ENCODE results near the gene SLC7A5. TPM values are rescaled to one million over a fixed set of nuclear protein-coding genes. Genes with fewer than 3 reads are reported as not detected.
"Not testable (repeated sequence)": the region's sequence is repeated elsewhere in the genome, so short reads cannot be mapped to it uniquely, and the experiment has no call there.

SLC7A5 gene
- total RNA-seq, 2 experiments from 2014 or later = 114 to 220 TPM

DNA sequence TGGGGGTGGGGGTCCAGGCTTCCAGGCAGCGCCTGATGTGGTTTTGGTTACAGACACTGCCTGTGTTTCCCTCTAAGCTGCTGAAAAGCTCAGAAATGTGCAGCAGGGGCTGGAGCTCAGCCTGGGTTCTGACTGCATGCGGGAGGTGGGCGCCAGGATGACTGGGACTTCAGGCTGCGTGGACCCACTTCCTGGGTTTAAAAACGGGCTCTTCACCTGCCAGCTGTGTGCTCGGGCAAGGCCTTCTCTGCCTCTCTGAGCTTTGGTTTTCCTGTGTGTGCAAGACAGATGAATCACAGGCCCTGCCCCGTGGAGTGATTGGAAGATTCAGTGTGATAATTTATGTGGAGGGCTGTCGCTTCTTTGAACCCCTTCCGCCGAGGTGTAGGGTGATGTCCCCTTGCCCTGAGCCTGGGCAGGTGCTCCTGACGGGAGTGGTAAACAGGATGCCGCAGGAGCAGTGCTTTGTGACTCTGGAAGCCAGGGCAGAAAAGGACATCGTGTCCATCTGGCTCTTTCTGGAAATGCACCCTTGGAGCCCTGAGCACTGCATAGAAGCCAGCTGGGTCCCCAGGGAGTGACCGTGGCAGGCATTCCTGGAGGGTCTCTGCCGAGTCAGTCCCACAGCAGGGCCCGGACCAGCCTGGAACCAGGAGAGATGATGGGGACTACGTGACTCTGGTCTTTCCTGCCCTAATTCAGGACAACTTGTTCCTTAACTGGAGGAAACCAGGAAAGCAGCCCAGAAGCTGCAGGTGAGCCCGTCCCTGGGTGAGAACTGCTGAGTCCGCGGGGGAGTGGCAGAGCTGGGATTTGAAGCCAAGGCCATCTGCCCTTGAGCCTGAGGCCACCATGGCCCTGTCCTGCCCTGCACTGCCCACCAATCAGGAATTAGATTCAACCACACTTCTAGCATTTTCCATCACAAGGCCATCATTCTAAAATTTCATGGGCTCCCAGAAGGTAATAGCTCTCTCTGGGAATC lies 28.5 kb upstream of the SLC7A5 start:
- no peaks in the 10 kb centered on the region for H3K27me3 Mint-ChIP-seq
- H3K9me3 Mint-ChIP-seq (ENCODE audit: low read depth) = no peaks in the 10 kb centered on the region
- CTCF ChIA-PET = interaction anchor here (0.5 to 7.3 kb wide), 12 partner anchors 10 to 1888 kb away, joined by 3 to 74 read pairs (median 3); no protein-coding TSS in a partner anchor
- peaks cover 53% of the 10 kb centered on the region for H3K4me1 Mint-ChIP-seq
- ATAC-seq = peak; percentile 61
- H3K36me3 Mint-ChIP-seq = no peaks in the 10 kb centered on the region
- H3K4me3 Mint-ChIP-seq = peak overlapping the region; percentile 45
- DNase-seq = peak; percentile 88
- peak overlapping the region; percentile 98 for H3K27ac Mint-ChIP-seq

- CTCF ChIA-PET = interaction anchor here (0.7 to 7.3 kb wide), 11 partner anchors 11 to 128 kb away, joined by 3 to 74 read pairs (median 8); no protein-coding TSS in a partner anchor
- not testable (repeated sequence) for H3K27me3 Mint-ChIP-seq; H3K9me3 Mint-ChIP-seq (ENCODE audit: low read depth); DNase-seq; ATAC-seq; H3K36me3 Mint-ChIP-seq
- peak overlapping the region; percentile 98 for H3K27ac Mint-ChIP-seq
- H3K4me3 Mint-ChIP-seq = peak overlapping the region; percentile 45
- H3K4me1 Mint-ChIP-seq = peaks cover 48% of the 10 kb centered on the region
These were observed 27.7 kb upstream of the SLC7A5 start for GRCh38 chr16:87896924-87897520.

DNA sequence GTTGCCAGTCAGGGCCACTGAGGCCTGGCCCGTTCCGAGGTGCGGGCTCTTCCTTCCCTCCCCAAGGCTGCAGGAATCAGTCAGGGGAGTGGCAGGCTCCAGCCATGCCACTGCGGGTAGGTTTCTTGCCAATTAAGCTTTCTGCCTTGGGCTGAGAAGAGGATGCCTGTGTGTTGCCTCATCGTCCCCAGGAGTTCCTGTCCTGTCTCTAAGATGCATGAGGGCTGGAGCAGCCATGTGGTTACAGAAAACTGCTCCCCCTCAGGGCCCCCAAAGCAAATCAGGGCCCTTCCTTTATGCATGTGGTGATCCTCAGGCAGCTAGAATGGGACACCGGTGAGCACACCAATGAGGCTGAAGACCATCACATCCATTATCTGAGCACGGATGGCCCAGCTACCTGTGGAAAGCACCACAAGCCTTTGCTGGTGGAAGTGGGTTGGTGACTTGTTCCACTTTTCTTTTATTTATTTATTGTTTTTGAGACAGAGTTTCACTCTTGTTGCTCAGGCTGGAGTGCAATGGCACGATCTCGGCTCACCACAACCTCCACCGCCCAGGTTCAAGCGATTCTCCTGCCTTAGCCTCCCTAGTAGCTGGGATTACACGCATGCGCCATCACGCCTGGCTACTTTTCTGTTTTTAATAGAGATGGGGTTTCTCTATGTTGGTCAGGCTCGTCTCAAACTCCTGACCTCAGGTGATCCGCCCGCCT lies 27.0 kb upstream of the SLC7A5 start:
- peaks cover 48% of the 10 kb centered on the region for H3K4me1 Mint-ChIP-seq
- not testable (repeated sequence) for H3K27me3 Mint-ChIP-seq; H3K36me3 Mint-ChIP-seq; H3K9me3 Mint-ChIP-seq (ENCODE audit: low read depth)
- peak; percentile 74 for DNase-seq
- CTCF ChIA-PET = interaction anchor here (0.8 to 7.3 kb wide), 15 partner anchors 9 to 116 kb away, joined by 3 to 74 read pairs (median 8); partner anchors contain the start of genes BANP and SLC7A5
- H3K4me3 Mint-ChIP-seq = peak overlapping the region; percentile 40
- ATAC-seq = peak; percentile 21
- H3K27ac Mint-ChIP-seq = peak overlapping the region; percentile 98

- H3K4me1 Mint-ChIP-seq = peaks cover 48% of the 10 kb centered on the region
- H3K36me3 Mint-ChIP-seq = no peaks in the 10 kb centered on the region
- peak; percentile 88 for ATAC-seq
- CTCF ChIA-PET = interaction anchor here (0.6 to 7.3 kb wide), 15 partner anchors 9 to 119 kb away, joined by 3 to 74 read pairs (median 5); partner anchors contain the start of genes BANP and SLC7A5
- H3K27ac Mint-ChIP-seq = peak overlapping the region; percentile 98
- H3K27me3 Mint-ChIP-seq = no peaks in the 10 kb centered on the region
- peak; percentile 98 for DNase-seq
- H3K4me3 Mint-ChIP-seq = peak overlapping the region; percentile 40
- no peaks in the 10 kb centered on the region for H3K9me3 Mint-ChIP-seq (ENCODE audit: low read depth)
These were observed 26.4 kb upstream of the SLC7A5 start for GRCh38 chr16:87895641-87896141.

- not testable (repeated sequence) for H3K4me3 Mint-ChIP-seq; ATAC-seq; H3K9me3 Mint-ChIP-seq (ENCODE audit: low read depth); H3K27ac Mint-ChIP-seq; DNase-seq; H3K27me3 Mint-ChIP-seq; H3K36me3 Mint-ChIP-seq
- CTCF ChIA-PET = interaction anchor here (1.0 to 5.5 kb wide), 3 partner anchors 18 to 125 kb away, joined by 3 to 44 read pairs (median 9); no protein-coding TSS in a partner anchor
- H3K4me1 Mint-ChIP-seq = peaks cover 52% of the 10 kb centered on the region
These were observed 24.7 kb upstream of the SLC7A5 start for GRCh38 chr16:87894005-87894404.

- ATAC-seq (no peak), DNase-seq (no peak)
- Mint-ChIP-seq H3K4me3 (no peak overlapping the region), H3K27ac (no peak overlapping the region), H3K4me1 (peaks cover 35% of the 10 kb centered on the region), H3K36me3 (no peaks in the 10 kb centered on the region), H3K9me3 (ENCODE audit: low read depth) (no peaks in the 10 kb centered on the region), H3K27me3 (no peaks in the 10 kb centered on the region)
- CTCF ChIA-PET = interaction anchor here (2.9 kb wide), 1 partner anchor 113 kb away, joined by 9 read pairs; no protein-coding TSS in a partner anchor
These were observed 22.5 kb upstream of the SLC7A5 start for GRCh38 chr16:87891764-87892163.

DNA sequence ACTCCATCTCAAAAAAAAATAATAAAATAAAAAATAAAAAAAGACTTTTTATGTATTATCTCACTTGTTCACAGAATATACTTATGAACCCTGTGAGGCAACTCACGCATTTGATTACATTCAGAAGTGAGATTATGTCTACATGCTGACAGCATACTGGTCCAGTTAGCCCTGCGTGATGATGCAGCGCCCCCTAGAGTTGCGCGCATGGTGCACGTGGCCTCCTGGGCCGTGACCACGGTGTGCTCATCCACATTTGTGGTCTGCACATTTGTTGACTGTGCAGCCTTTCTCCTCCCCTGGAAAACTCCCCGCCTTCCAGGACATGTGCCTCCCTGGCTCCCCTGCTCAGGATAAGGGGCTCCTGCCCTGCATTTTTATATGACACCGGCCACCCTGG lies 20.5 kb upstream of the SLC7A5 start:
- H3K27ac Mint-ChIP-seq; H3K36me3 Mint-ChIP-seq; H3K9me3 Mint-ChIP-seq (ENCODE audit: low read depth); H3K27me3 Mint-ChIP-seq; H3K4me3 Mint-ChIP-seq: not testable (repeated sequence)
- H3K4me1 Mint-ChIP-seq = peaks cover 17% of the 10 kb centered on the region
- DNase-seq (peak; percentile 64), ATAC-seq (peak; percentile 63)
- CTCF ChIA-PET = interaction anchor here (0.7 to 1.8 kb wide), 5 partner anchors 12 to 110 kb away, joined by 3 to 7 read pairs (median 4); no protein-coding TSS in a partner anchor

DNA sequence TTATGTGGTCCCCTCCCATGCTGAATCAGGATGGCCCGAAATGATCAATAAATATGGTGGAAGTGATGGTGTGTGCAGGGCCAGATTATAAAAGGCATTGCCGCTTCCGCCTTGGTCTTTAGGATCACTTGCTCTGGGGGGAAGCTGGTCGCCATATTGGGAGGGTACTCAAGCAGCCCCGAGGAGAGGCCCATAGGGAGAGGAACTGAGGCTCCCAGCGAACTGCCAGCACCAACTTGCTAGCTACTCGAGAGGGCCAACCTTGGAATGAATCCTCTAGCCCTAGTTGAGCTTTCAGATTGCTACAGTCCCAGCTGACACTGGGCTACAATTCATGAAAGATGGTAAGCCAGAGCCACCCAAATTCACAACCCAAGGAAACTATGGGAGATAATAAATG lies 19.0 kb upstream of the SLC7A5 start:
- H3K4me3 Mint-ChIP-seq; ATAC-seq; H3K4me1 Mint-ChIP-seq; H3K27ac Mint-ChIP-seq; H3K27me3 Mint-ChIP-seq; H3K9me3 Mint-ChIP-seq (ENCODE audit: low read depth); H3K36me3 Mint-ChIP-seq; DNase-seq: not testable (repeated sequence)
- CTCF ChIA-PET = interaction anchor here (1.4 to 1.8 kb wide), 3 partner anchors 10 to 109 kb away, joined by 4 to 7 read pairs (median 4); no protein-coding TSS in a partner anchor

DNA sequence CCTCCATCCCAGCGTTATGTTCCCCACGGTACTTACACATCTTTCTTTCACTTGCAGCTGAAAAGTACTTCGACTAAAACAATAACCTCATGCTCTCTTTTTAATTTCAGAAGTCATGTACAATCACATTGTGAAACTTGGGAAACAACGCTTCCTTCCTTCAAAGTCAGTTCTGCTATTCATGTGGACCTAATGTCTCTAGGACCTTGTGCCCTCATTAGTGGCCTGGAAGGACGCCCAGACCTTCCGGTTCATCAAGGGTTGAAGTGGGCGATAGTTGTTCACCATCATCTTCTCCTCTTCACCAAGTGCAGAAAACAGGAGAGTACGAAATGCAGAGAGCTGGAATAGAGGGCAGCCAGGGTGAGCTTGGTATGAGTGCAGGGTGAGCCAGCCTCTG lies 18.6 kb upstream of the SLC7A5 start:
- H3K4me1 Mint-ChIP-seq; H3K36me3 Mint-ChIP-seq; H3K27ac Mint-ChIP-seq; H3K4me3 Mint-ChIP-seq; H3K9me3 Mint-ChIP-seq (ENCODE audit: low read depth); ATAC-seq; DNase-seq; H3K27me3 Mint-ChIP-seq: not testable (repeated sequence)
- CTCF ChIA-PET = interaction anchor here (1.5 to 1.8 kb wide), 2 partner anchors 12 to 108 kb away, joined by 3 to 7 read pairs; no protein-coding TSS in a partner anchor

GRCh38 chr16:87885371-87885967 lies 16.2 kb upstream of the SLC7A5 start:
- not testable (repeated sequence) for H3K9me3 Mint-ChIP-seq (ENCODE audit: low read depth); H3K4me1 Mint-ChIP-seq; ATAC-seq; H3K27ac Mint-ChIP-seq; H3K36me3 Mint-ChIP-seq; DNase-seq; H3K27me3 Mint-ChIP-seq; H3K4me3 Mint-ChIP-seq
- CTCF ChIA-PET = interaction anchor here (1.0 kb wide), 1 partner anchor 14 kb away, joined by 4 read pairs; no protein-coding TSS in a partner anchor

GRCh38 chr16:87882436-87883019 lies 13.2 kb upstream of the SLC7A5 start:
- Mint-ChIP-seq H3K36me3 (peaks cover 2% of the 10 kb centered on the region), H3K27me3 (peaks cover 11% of the 10 kb centered on the region), H3K4me1 (peaks cover 7% of the 10 kb centered on the region), H3K9me3 (ENCODE audit: low read depth) (peaks cover 6% of the 10 kb centered on the region), H3K4me3 (no peak overlapping the region), H3K27ac (no peak overlapping the region)
- ATAC-seq (no peak), DNase-seq (no peak)
- CTCF ChIA-PET = interaction anchor here (0.6 kb wide), 1 partner anchor 59 kb away, joined by 4 read pairs; no protein-coding TSS in a partner anchor

Measured in activated CD8-positive, alpha-beta memory T cell treated with anti-CD3 and anti-CD28 coated beads, Interleukin-2, amount 10 ng/mL, durations not matched to agents 7 days and 5 days (primary cell).